Vagina (tissue), 2 donors: ENCODE measurements around the gene KCNMB2.

Experiments
- POLR2A ChIP-seq, 2 donors: fragments of 450-650 bp; IDR thresholded peaks; one replicate each; pipeline ENCODE4 v1.6.1; 2017; ENCODE audit warnings: antibody characterized with exemption in 2 of 2, mild to moderate bottlenecking in 2 of 2, moderate library complexity in 2 of 2
- TF ChIP-seq, protein P1 (sequence below), 3 experiments: fragments of 450-650 bp in 2 of 3; fragments of 200-600 bp in 1 of 3; sonication (generic) in 1 of 3; IDR thresholded peaks; one replicate each; pipeline ENCODE4 v1.5.1; 2017 to 2019; ENCODE audit warnings: antibody characterized with exemption in 3 of 3, mild to moderate bottlenecking in 2 of 3, moderate library complexity in 2 of 3

DNA sequence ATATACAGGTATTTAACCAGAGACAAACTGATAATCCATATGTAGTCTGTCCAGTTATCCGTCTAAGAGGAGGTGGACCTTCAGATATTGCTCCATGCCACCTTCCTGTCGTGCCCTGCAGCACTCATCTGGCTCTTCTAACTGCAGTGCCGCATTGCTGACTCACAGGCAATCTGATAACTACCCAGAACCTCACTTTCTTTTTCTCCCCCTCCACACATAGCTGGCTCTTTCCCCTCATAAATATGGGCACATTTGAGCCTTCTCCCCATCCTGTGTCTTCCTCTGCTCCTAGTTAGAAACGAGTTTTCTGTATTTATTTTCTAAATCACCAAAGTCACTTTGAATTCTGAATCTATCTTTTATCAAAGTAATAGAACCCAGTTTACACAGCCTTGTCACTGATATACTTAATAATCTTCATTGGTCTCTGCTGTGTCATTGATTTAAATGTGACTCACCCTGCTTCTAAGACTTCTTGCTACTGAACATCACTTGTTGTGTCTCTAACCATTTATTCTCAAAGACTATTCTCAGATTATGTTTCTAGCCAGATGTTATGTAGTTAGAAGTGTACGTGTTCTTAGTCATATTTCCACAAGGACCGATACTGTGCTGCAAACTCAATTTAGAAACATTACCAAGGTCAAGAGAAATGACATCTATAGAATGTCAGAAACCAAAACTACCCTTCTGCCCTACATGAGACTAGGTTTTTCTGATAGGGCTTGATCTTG lies 17.4 kb upstream of the KCNMB2 start:
- TF ChIP-seq, protein P1, sequence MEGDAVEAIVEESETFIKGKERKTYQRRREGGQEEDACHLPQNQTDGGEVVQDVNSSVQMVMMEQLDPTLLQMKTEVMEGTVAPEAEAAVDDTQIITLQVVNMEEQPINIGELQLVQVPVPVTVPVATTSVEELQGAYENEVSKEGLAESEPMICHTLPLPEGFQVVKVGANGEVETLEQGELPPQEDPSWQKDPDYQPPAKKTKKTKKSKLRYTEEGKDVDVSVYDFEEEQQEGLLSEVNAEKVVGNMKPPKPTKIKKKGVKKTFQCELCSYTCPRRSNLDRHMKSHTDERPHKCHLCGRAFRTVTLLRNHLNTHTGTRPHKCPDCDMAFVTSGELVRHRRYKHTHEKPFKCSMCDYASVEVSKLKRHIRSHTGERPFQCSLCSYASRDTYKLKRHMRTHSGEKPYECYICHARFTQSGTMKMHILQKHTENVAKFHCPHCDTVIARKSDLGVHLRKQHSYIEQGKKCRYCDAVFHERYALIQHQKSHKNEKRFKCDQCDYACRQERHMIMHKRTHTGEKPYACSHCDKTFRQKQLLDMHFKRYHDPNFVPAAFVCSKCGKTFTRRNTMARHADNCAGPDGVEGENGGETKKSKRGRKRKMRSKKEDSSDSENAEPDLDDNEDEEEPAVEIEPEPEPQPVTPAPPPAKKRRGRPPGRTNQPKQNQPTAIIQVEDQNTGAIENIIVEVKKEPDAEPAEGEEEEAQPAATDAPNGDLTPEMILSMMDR (IDR thresholded peaks at IDR 0.05) = no peak
- no peak for TF ChIP-seq POLR2A (IDR thresholded peaks at IDR 0.05)
